Muscle layer of colon (tissue), 2 donors: ENCODE results near the gene BCL6.
A peak's percentile ranks its signal among the peaks of the same experiment; 100 is the strongest.

Source experiments
- H3K27ac ChIP-seq: one replicate; pipeline ENCODE4 v1.7.0; 2013; ENCODE audit warnings: low read depth, mild to moderate bottlenecking, low read length, moderate library complexity
- H3K27me3 ChIP-seq, 2 donors: one replicate each; pipeline ENCODE4 v1.7.0; 2013; ENCODE audit warnings: low read length in 2 of 2, mild to moderate bottlenecking in 2 of 2; ENCODE audit not compliant: insufficient read depth in 2 of 2, control insufficient read depth in 1 of 2
- H3K36me3 ChIP-seq: one replicate; pipeline ENCODE4 v1.7.0; 2013; ENCODE audit warnings: mild to moderate bottlenecking, low read length; ENCODE audit not compliant: insufficient read depth
- H3K4me1 ChIP-seq: one replicate; pipeline ENCODE4 v1.7.0; 2013; ENCODE audit warnings: mild to moderate bottlenecking, low read length; ENCODE audit not compliant: insufficient read depth
- H3K4me3 ChIP-seq, 2 donors: one replicate each; pipeline ENCODE4 v1.7.0; 2013; ENCODE audit warnings: low read length in 2 of 2, low read depth in 1 of 2, mild to moderate bottlenecking in 1 of 2, moderate library complexity in 1 of 2
- H3K9ac ChIP-seq: one replicate; pipeline ENCODE4 v1.7.0; 2013; ENCODE audit warnings: low read length
- H3K9me3 ChIP-seq: one replicate; pipeline ENCODE4 v1.7.0; 2013; ENCODE audit warnings: mild to moderate bottlenecking, low read length
- donor health status: abdominal sarcoma.
- donor health status: Adenocarcinoma of cecum.

The BCL6 gene

GRCh38 chr3:187742351-187743171 is 2.7 kb downstream of the BCL6 start:
- Histone ChIP-seq H3K4me3 (peak overlapping the region; percentile 76 to 98), H3K9me3 (no peaks in the 10 kb centered on the region), H3K36me3 (no peaks in the 10 kb centered on the region), H3K4me1 (peaks cover 21% of the 10 kb centered on the region), H3K27ac (peak overlapping the region; percentile 100), H3K9ac (peak overlapping the region; percentile 97), H3K27me3 (no peaks in the 10 kb centered on the region)

GRCh38 chr3:187741403-187742350 is 3.6 kb downstream of the BCL6 start:
- Histone ChIP-seq H3K9me3 (no peaks in the 10 kb centered on the region), H3K9ac (peak overlapping the region; percentile 97), H3K4me1 (peaks cover 29% of the 10 kb centered on the region), H3K36me3 (no peaks in the 10 kb centered on the region), H3K27ac (peak overlapping the region; percentile 100), H3K4me3 (peak overlapping the region; percentile 23 to 76), H3K27me3 (no peaks in the 10 kb centered on the region)

- Histone ChIP-seq H3K4me1 (peaks cover 38% of the 10 kb centered on the region), H3K4me3 (peak overlapping the region; percentile 23 to 76), H3K9me3 (no peaks in the 10 kb centered on the region), H3K36me3 (no peaks in the 10 kb centered on the region), H3K9ac (peak overlapping the region; percentile 97), H3K27me3 (no peaks in the 10 kb centered on the region), H3K27ac (peak overlapping the region; percentile 100)
Observed at GRCh38 chr3:187740421-187741399, 4.6 kb downstream of the BCL6 start.

- no peaks in the 10 kb centered on the region for H3K9me3 ChIP-seq
- peak overlapping the region; percentile 97 for H3K9ac ChIP-seq
- peak overlapping the region; percentile 100 for H3K27ac ChIP-seq
- no peaks in the 10 kb centered on the region for H3K36me3 ChIP-seq
- H3K4me1 ChIP-seq: peaks cover 45% of the 10 kb centered on the region
- no peaks in the 10 kb centered on the region for H3K27me3 ChIP-seq
- peak overlapping the region; percentile 23 to 76 for H3K4me3 ChIP-seq
Observed at GRCh38 chr3:187739561-187740332, 5.5 kb downstream of the BCL6 start.

GRCh38 chr3:187739094-187739560 is 6.1 kb downstream of the BCL6 start:
- Histone ChIP-seq H3K9me3 (no peaks in the 10 kb centered on the region), H3K4me3 (peak overlapping the region; percentile 23 to 76), H3K9ac (peak overlapping the region; percentile 97), H3K27me3 (no peaks in the 10 kb centered on the region), H3K36me3 (no peaks in the 10 kb centered on the region), H3K27ac (peak overlapping the region; percentile 100), H3K4me1 (peaks cover 48% of the 10 kb centered on the region)

GRCh38 chr3:187738331-187739093 is 6.8 kb downstream of the BCL6 start:
- peaks cover 48% of the 10 kb centered on the region for H3K4me1 ChIP-seq
- H3K9me3 ChIP-seq: no peaks in the 10 kb centered on the region
- peaks cover 5% of the 10 kb centered on the region for H3K36me3 ChIP-seq
- H3K9ac ChIP-seq: peak overlapping the region; percentile 97
- peak overlapping the region; percentile 100 for H3K27ac ChIP-seq
- peak overlapping the region; percentile 60 to 76 for H3K4me3 ChIP-seq
- no peaks in the 10 kb centered on the region for H3K27me3 ChIP-seq

- Histone ChIP-seq H3K27ac (peak overlapping the region; percentile 100), H3K4me1 (peaks cover 48% of the 10 kb centered on the region), H3K9me3 (no peaks in the 10 kb centered on the region), H3K27me3 (no peaks in the 10 kb centered on the region), H3K4me3 (peak overlapping the region; percentile 60 to 76), H3K36me3 (peaks cover 10% of the 10 kb centered on the region), H3K9ac (peak overlapping the region; percentile 97)
Observed at GRCh38 chr3:187738071-187738330, 7.3 kb downstream of the BCL6 start.

GRCh38 chr3:187737368-187738070 is 7.7 kb downstream of the BCL6 start:
- Histone ChIP-seq H3K4me1 (peaks cover 45% of the 10 kb centered on the region), H3K4me3 (peak overlapping the region; percentile 60 to 76), H3K27me3 (no peaks in the 10 kb centered on the region), H3K9ac (peak overlapping the region; percentile 97), H3K27ac (peak overlapping the region; percentile 100), H3K9me3 (no peaks in the 10 kb centered on the region), H3K36me3 (peaks cover 15% of the 10 kb centered on the region)

- Histone ChIP-seq H3K27ac (peak overlapping the region; percentile 8), H3K9me3 (no peaks in the 10 kb centered on the region), H3K9ac (peak overlapping the region; percentile 97), H3K4me1 (peaks cover 40% of the 10 kb centered on the region), H3K36me3 (peaks cover 20% of the 10 kb centered on the region), H3K27me3 (no peaks in the 10 kb centered on the region), H3K4me3 (peak overlapping the region; percentile 60 to 76)
Observed at GRCh38 chr3:187737006-187737367, 8.3 kb downstream of the BCL6 start.
